Neural crest cell (in vitro differentiated cells): Measurements from ENCODE around the gene CSF1R. TPM values are rescaled to one million over a fixed set of nuclear protein-coding genes. Genes with fewer than 3 reads are reported as not detected.

Experiments
- DNase-seq: peaks from one replicate; pipeline ENCODE4 v3.0.0; 2021; ENCODE audit warnings: low read depth, mixed read lengths, low spot score
- H3K27ac Mint-ChIP-seq: one replicate; pipeline ENCODE4 v1.8.0; 2021; ENCODE audit warnings: mild to moderate bottlenecking, mixed read lengths; ENCODE audit not compliant: unreplicated experiment
- H3K27me3 Mint-ChIP-seq: 2 replicates; pipeline ENCODE4 v1.8.0; 2021; ENCODE audit warnings: low read depth, mild to moderate bottlenecking, mixed read lengths
- H3K36me3 Mint-ChIP-seq: 2 replicates; pipeline ENCODE4 v1.8.0; 2021; ENCODE audit warnings: low read depth, mild to moderate bottlenecking, mixed read lengths
- H3K4me1 Mint-ChIP-seq: 2 replicates; pipeline ENCODE4 v1.8.0; 2021; ENCODE audit warnings: mixed read lengths
- H3K4me3 Mint-ChIP-seq: one replicate; pipeline ENCODE4 v1.8.0; 2021; ENCODE audit warnings: mild to moderate bottlenecking, mixed read lengths
- H3K9me3 Mint-ChIP-seq: 2 replicates; pipeline ENCODE4 v1.8.0; 2021; ENCODE audit warnings: mixed read lengths
- CTCF ChIP-seq: fragments of 200-600 bp; sonication (generic); conservative IDR thresholded peaks from 2 replicates; pipeline ENCODE4 v1.5.0; 2021; ENCODE audit warnings: antibody characterized with exemption, mild to moderate bottlenecking
- total RNA-seq: library from RNA; stranded (reverse); gene quantifications from 2 replicates; pipeline ENCODE4 v1.2.1, GENCODE V29; 2021

The CSF1R gene
- total RNA-seq, 1 donor from 2014 or later: not detected

DNA sequence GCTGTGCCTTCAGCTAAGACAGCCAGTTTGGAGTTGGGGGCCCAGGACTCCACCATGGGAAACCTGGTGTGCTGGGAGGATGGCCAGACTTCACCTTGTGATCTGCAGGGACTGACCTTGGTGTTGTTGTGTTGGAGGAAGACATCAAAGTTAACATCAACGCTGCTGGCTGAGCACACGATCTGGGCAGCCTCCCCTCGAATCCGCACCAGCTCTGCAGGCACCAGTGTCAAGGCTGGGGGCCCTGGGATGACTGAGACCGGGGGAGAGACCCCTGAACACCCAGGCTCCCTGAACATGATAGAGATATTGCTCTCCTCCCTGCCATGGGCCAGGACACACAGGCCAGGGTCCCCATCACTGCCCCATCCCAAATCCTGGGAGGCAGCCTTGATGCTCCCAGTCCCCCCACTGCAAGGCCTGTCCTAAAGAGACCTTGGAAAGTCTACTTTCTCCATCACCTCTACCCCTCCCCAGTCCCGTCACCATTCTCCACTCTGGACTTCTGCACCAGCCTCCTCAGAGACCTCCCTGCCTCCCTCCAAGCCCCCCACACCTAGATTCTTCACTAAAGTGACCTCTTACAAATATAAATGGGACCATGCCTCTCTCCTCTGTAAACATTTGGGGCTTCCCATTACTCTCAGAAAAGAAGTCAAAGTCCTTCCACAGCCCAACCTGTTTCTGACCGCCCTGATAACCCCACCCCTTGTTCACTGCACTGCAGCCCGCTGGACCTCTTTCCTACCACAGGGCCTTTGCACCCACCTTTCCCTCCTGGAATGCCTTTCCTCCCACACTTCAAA, 8.2 kb downstream of the CSF1R start:
- DNase-seq: no peak
- peak overlapping the region; percentile 48 for H3K27ac Mint-ChIP-seq
- no peak overlapping the region for H3K4me3 Mint-ChIP-seq
- H3K27me3 Mint-ChIP-seq: no peaks in the 10 kb centered on the region
- no peaks in the 10 kb centered on the region for H3K36me3 Mint-ChIP-seq
- TF ChIP-seq CTCF: no peak
- H3K9me3 Mint-ChIP-seq: no peaks in the 10 kb centered on the region
- H3K4me1 Mint-ChIP-seq: peaks cover 19% of the 10 kb centered on the region

DNA sequence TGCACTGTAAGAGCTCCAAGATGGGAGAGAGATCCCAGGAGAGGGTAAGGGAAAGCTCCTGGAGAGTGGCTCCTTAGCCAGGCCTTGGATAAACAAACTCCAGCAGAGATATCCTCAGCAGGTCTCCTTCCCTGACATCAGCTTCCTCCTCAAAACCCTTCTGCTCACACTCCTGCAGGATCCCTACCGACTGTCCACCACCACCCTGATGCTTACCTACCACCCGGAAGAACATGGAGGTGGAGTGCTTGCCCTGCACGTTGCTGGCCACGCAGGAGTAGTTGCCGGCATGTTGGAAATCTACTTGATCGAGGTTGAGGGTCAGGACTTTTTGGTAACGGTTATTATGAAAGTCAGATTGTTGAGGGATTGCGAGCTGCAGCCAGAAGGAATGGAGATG, 9.3 kb downstream of the CSF1R start:
- no peak for DNase-seq

DNA sequence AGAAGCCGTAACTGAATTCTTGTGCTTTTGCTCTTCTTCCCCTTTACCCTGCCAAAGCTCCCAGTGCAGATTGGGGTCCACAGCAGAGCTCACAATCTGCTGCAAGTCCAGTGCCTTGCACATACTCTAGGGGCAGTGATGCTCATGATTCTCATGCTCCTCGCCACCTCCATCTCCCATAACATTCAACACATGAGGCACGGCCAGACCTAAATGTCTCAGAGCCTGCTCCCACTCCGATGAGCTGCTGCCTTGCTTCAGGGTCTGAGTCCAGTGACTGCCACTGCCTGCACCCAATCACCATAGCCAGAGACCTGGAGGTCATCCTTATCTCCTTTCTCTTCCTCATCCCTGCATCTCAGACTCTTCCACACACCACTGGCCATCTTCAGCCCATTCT, 10.5 kb downstream of the CSF1R start:
- Mint-ChIP-seq H3K27ac (no peak overlapping the region), H3K4me3 (no peak overlapping the region), H3K27me3 (no peaks in the 10 kb centered on the region), H3K4me1 (peaks cover 5% of the 10 kb centered on the region), H3K9me3 (no peaks in the 10 kb centered on the region), H3K36me3 (no peaks in the 10 kb centered on the region)
- no peak for TF ChIP-seq CTCF
- DNase-seq: no peak

More for the DNA sequence above, 9.3 kb downstream of the CSF1R start:
- no peaks in the 10 kb centered on the region for H3K9me3 Mint-ChIP-seq
- no peak overlapping the region for H3K4me3 Mint-ChIP-seq
- H3K27me3 Mint-ChIP-seq: no peaks in the 10 kb centered on the region
- no peaks in the 10 kb centered on the region for H3K36me3 Mint-ChIP-seq
- no peak for TF ChIP-seq CTCF
- H3K27ac Mint-ChIP-seq: no peak overlapping the region
- H3K4me1 Mint-ChIP-seq: peaks cover 16% of the 10 kb centered on the region

- Mint-ChIP-seq H3K36me3 (no peaks in the 10 kb centered on the region), H3K27ac (no peak overlapping the region), H3K9me3 (no peaks in the 10 kb centered on the region), H3K4me1 (peaks cover 5% of the 10 kb centered on the region), H3K4me3 (no peak overlapping the region), H3K27me3 (no peaks in the 10 kb centered on the region)
- no peak for DNase-seq
- no peak for TF ChIP-seq CTCF
Observed at GRCh38 chr5:150075233-150075632, 11.1 kb downstream of the CSF1R start.

DNA sequence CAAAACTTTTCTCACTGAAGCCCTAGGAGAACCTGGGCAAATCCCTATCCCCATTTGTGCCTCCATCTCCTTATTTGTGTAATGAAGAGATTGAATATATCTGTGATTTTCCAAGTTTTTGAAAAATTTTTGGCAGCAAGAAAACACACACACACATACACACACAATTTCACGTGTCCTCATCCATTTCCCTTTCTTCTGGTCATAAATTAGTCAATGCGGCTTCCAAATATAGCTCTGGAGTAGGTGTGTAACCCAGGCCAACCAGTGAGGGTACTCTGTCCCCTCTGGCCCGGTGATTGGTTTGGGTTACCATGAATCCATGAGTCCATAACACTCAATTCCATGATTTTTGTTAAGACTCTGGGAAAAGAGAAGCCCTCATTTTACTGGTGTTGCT, 12.7 kb downstream of the CSF1R start:
- no peak for DNase-seq
- no peak overlapping the region for H3K27ac Mint-ChIP-seq
- no peaks in the 10 kb centered on the region for H3K36me3 Mint-ChIP-seq

More for the DNA sequence above, 12.7 kb downstream of the CSF1R start:
- no peak for TF ChIP-seq CTCF
- Mint-ChIP-seq H3K4me1 (no peaks in the 10 kb centered on the region), H3K27me3 (no peaks in the 10 kb centered on the region), H3K4me3 (no peak overlapping the region), H3K9me3 (no peaks in the 10 kb centered on the region)
